Natural killer cell (primary cell): ENCODE data around the gene FAM168B. TPM values are rescaled to one million over a fixed set of nuclear protein-coding genes. Genes with fewer than 3 reads are reported as not detected.

Source experiments
- ATAC-seq, 3 donors: fragments of 150-1000 bp in 2 of 3; fragments of 200-7000 bp in 1 of 3; cut with Tn5 transposase; 1 replicate in 1 of 3; 2 replicates in 2 of 3; pipeline ENCODE4 v1.10.0; 2021; ENCODE audit warnings: mild to moderate bottlenecking in 2 of 3, moderate library complexity in 2 of 3
- DNase-seq, 2 donors: peaks; one replicate each; pipeline versions ENCODE4 v3.0.0 to v3.0.0-alpha.2; 2013 to 2021; ENCODE audit warnings: mixed read lengths in 1 of 2
- H3K27ac ChIP-seq: one replicate; pipeline ENCODE4 v1.5.1; 2013; ENCODE audit warnings: mild to moderate bottlenecking, low read length
- H3K27me3 ChIP-seq: one replicate; pipeline ENCODE4 v1.6.1; 2013; ENCODE audit warnings: low read length; ENCODE audit not compliant: control insufficient read depth, insufficient read depth
- H3K36me3 ChIP-seq: one replicate; pipeline ENCODE4 v1.6.1; 2013; ENCODE audit warnings: low read length; ENCODE audit not compliant: control insufficient read depth, insufficient read depth
- H3K4me1 ChIP-seq: one replicate; pipeline ENCODE4 v1.6.1; 2013; ENCODE audit warnings: low read length; ENCODE audit not compliant: control insufficient read depth, insufficient read depth
- H3K4me3 ChIP-seq: one replicate; pipeline ENCODE4 v1.5.1; 2013; ENCODE audit warnings: low read length
- H3K9me3 ChIP-seq: one replicate; pipeline ENCODE4 v1.6.1; 2013; ENCODE audit warnings: low read length; ENCODE audit not compliant: control insufficient read depth, insufficient read depth
- H3K27ac Mint-ChIP-seq, 2 donors: one replicate each; pipeline ENCODE4 v1.8.0; 2022; ENCODE audit warnings: mild to moderate bottlenecking in 2 of 2, mixed read lengths in 2 of 2, moderate library complexity in 1 of 2
- H3K27me3 Mint-ChIP-seq, 2 donors: one replicate each; pipeline ENCODE4 v1.8.0; 2022; ENCODE audit warnings: low read depth in 2 of 2, mixed read lengths in 2 of 2
- H3K36me3 Mint-ChIP-seq: one replicate; pipeline ENCODE4 v1.8.0; 2022; ENCODE audit warnings: mixed read lengths
- H3K4me1 Mint-ChIP-seq, 2 donors: one replicate each; pipeline ENCODE4 v1.8.0; 2022; ENCODE audit warnings: mixed read lengths in 2 of 2
- H3K4me3 Mint-ChIP-seq: one replicate; pipeline ENCODE4 v1.8.0; 2022; ENCODE audit warnings: mild to moderate bottlenecking, moderate library complexity, mixed read lengths
- H3K9me3 Mint-ChIP-seq, 2 donors: one replicate each; pipeline ENCODE4 v1.8.0; 2022; ENCODE audit warnings: mixed read lengths in 2 of 2
- CTCF ChIP-seq: fragments of 200-600 bp; IDR thresholded peaks from one replicate; pipeline ENCODE4 v1.8.0; 2022; ENCODE audit warnings: antibody characterized with exemption
- WGBS: methylation state at CpG from one replicate; pipeline ENCODE4 v1.1.7; 2013; ENCODE audit warnings: missing lambda C conversion rate; ENCODE audit not compliant: insufficient coverage; 5-methylcytosine and 5-hydroxymethylcytosine counted together
- intact Hi-C: fragments of 100-400 bp; cut with micrococcal nuclease; formaldehyde crosslinking; loops from one replicate; pipeline ENCODE4 v1.14.2; 2022
- total RNA-seq, 4 donors: library from RNA; stranded (reverse); fragments of 120-200 nt in 1 of 4; gene quantifications; one replicate each; pipeline versions ENCODE4 v1.2.3 to v1.2.4, GENCODE V29; 2013 to 2022

Gene FAM168B
- total RNA-seq, 3 donors from 2014 or later (not counting 1 experiment from before 2014, with no cell fraction given), result 56.0 to 70.7 (median 65.3) TPM

GRCh38 chr2:131126436-131126835 is 33.2 kb upstream of the FAM168B start:
- Histone ChIP-seq H3K9me3 (no peaks in the 10 kb centered on the region), H3K36me3 (peaks cover 53% of the 10 kb centered on the region), H3K27me3 (no peaks in the 10 kb centered on the region), H3K4me3 (no peak overlapping the region), H3K27ac (no peak overlapping the region), H3K4me1 (peaks cover 5% of the 10 kb centered on the region)
- no peak for ATAC-seq
- H3K27ac Mint-ChIP-seq, result no peak overlapping the region
- H3K4me3 Mint-ChIP-seq, result no peak overlapping the region
- intact Hi-C loops, result no loop called here
- H3K27me3 Mint-ChIP-seq, result no peaks in the 10 kb centered on the region
- no peak for TF ChIP-seq CTCF
- peaks cover 20% of the 10 kb centered on the region for H3K36me3 Mint-ChIP-seq
- DNase-seq, result no peak
- peaks cover 16 to 21% of the 10 kb centered on the region in 2 donors for H3K4me1 Mint-ChIP-seq
- no peaks in the 10 kb centered on the region for H3K9me3 Mint-ChIP-seq
- 97% methylated on average over 5 of the region's 5 CpGs for WGBS

- intact Hi-C loops, result no loop called here
- H3K9me3 Mint-ChIP-seq, result no peaks in the 10 kb centered on the region
- DNase-seq (no peak), ATAC-seq (no peak)
- peaks cover 16 to 27% of the 10 kb centered on the region in 2 donors for H3K4me1 Mint-ChIP-seq
- H3K36me3 ChIP-seq, result peaks cover 49% of the 10 kb centered on the region
- TF ChIP-seq CTCF, result no peak
- no peak overlapping the region for H3K27ac ChIP-seq
- no peaks in the 10 kb centered on the region for H3K27me3 ChIP-seq
- H3K4me3 Mint-ChIP-seq, result no peak overlapping the region
- no peak overlapping the region for H3K27ac Mint-ChIP-seq
- no peaks in the 10 kb centered on the region for H3K27me3 Mint-ChIP-seq
- H3K9me3 ChIP-seq, result no peaks in the 10 kb centered on the region
- peaks cover 20% of the 10 kb centered on the region for H3K36me3 Mint-ChIP-seq
- WGBS, result 98% methylated on average over 7 of the region's 7 CpGs
- no peak overlapping the region for H3K4me3 ChIP-seq
- H3K4me1 ChIP-seq, result peaks cover 5% of the 10 kb centered on the region
These were observed 32.0 kb upstream of the FAM168B start for GRCh38 chr2:131125195-131125757.

- Mint-ChIP-seq H3K4me1 (peaks cover 25 to 29% of the 10 kb centered on the region in 2 donors), H3K36me3 (peaks cover 14% of the 10 kb centered on the region), H3K27me3 (no peaks in the 10 kb centered on the region), H3K4me3 (no peak overlapping the region), H3K27ac (peak overlapping the region in 1 of 2 donors; percentile 45), H3K9me3 (no peaks in the 10 kb centered on the region)
- Histone ChIP-seq H3K36me3 (peaks cover 35% of the 10 kb centered on the region), H3K27me3 (no peaks in the 10 kb centered on the region), H3K27ac (no peak overlapping the region), H3K4me1 (peaks cover 5% of the 10 kb centered on the region), H3K4me3 (no peak overlapping the region), H3K9me3 (no peaks in the 10 kb centered on the region)
- intact Hi-C loops, result no loop called here
- 98% methylated on average over 3 of the region's 3 CpGs for WGBS
- TF ChIP-seq CTCF, result no peak
- no peak for ATAC-seq
- no peak for DNase-seq
These were observed 29.9 kb upstream of the FAM168B start for GRCh38 chr2:131123192-131123591.

GRCh38 chr2:131122496-131122895 is 29.2 kb upstream of the FAM168B start:
- Mint-ChIP-seq H3K4me1 (peaks cover 32 to 33% of the 10 kb centered on the region in 2 donors), H3K27ac (peak overlapping the region; percentile 21 to 45), H3K36me3 (peaks cover 7% of the 10 kb centered on the region), H3K4me3 (no peak overlapping the region), H3K27me3 (no peaks in the 10 kb centered on the region), H3K9me3 (no peaks in the 10 kb centered on the region)
- peaks cover 5% of the 10 kb centered on the region for H3K4me1 ChIP-seq
- 85% methylated on average over 4 of the region's 4 CpGs for WGBS
- no peaks in the 10 kb centered on the region for H3K27me3 ChIP-seq
- H3K36me3 ChIP-seq, result peaks cover 28% of the 10 kb centered on the region
- no peak for TF ChIP-seq CTCF
- H3K9me3 ChIP-seq, result no peaks in the 10 kb centered on the region
- H3K4me3 ChIP-seq, result no peak overlapping the region
- ATAC-seq, result peak; percentile 84 to 95 (median 84)
- H3K27ac ChIP-seq, result no peak overlapping the region
- intact Hi-C loops, result no loop called here
- no peak for DNase-seq
